DOHH2 (cell line): ENCODE results near the gene HTRA1.

Source experiments
- H3F3A ChIP-seq: fragments of 200-600 bp; sonication (generic), shearing (Covaris generic); 2 replicates; pipeline ENCODE4 v1.6.0; 2016; ENCODE audit warnings: antibody characterized with exemption, mild to moderate bottlenecking; ENCODE audit not compliant: control insufficient read depth, insufficient read depth
- H3K27ac ChIP-seq: fragments of 200-600 bp; sonication (generic); 2 replicates; pipeline ENCODE4 v1.5.1; 2014; ENCODE audit warnings: low read depth, mild to moderate bottlenecking, low read length, moderate library complexity
- H3K27me3 ChIP-seq: fragments of 200-600 bp; sonication (generic); 2 replicates; pipeline ENCODE4 v1.6.1; 2014; ENCODE audit warnings: mild to moderate bottlenecking, low read length, mixed read lengths; ENCODE audit not compliant: control insufficient read depth
- H3K36me3 ChIP-seq: fragments of 200-600 bp; sonication (generic); 2 replicates; pipeline ENCODE4 v1.6.1; 2014; ENCODE audit warnings: mild to moderate bottlenecking, low read length, moderate library complexity, mixed read lengths; ENCODE audit not compliant: control insufficient read depth
- H3K4me1 ChIP-seq: fragments of 200-600 bp; sonication (generic); 2 replicates; pipeline ENCODE4 v1.6.1; 2014; ENCODE audit warnings: mild to moderate bottlenecking, low read length, mixed read lengths; ENCODE audit not compliant: control insufficient read depth
- H3K4me2 ChIP-seq: fragments of 200-600 bp; sonication (generic); 2 replicates; pipeline ENCODE4 v1.6.0; 2014; ENCODE audit warnings: mild to moderate bottlenecking, low read length, moderate library complexity
- H3K4me3 ChIP-seq: fragments of 200-600 bp; sonication (generic); 2 replicates; pipeline ENCODE4 v1.5.1; 2014; ENCODE audit warnings: mild to moderate bottlenecking, low read length, mixed read lengths
- H3K79me2 ChIP-seq: fragments of 200-600 bp; sonication (generic); 2 replicates; pipeline ENCODE4 v1.6.1; 2014; ENCODE audit warnings: mild to moderate bottlenecking, low read length, mixed read lengths; ENCODE audit not compliant: control insufficient read depth
- H3K9me2 ChIP-seq: fragments of 200-600 bp; sonication (generic); replicated peaks from 2 replicates; pipeline ENCODE4 v1.6.1; 2014; ENCODE audit warnings: mild to moderate bottlenecking, low read length, mixed read lengths; ENCODE audit not compliant: control insufficient read depth
- H3K9me3 ChIP-seq: fragments of 200-600 bp; sonication (generic); 2 replicates; pipeline ENCODE4 v1.6.1; 2014; ENCODE audit warnings: antibody characterized with exemption, low read length, mixed read lengths; ENCODE audit not compliant: control insufficient read depth, insufficient read depth
- H4K20me1 ChIP-seq: fragments of 200-600 bp; sonication (generic); 2 replicates; pipeline ENCODE4 v1.6.0; 2014; ENCODE audit warnings: low read depth, mild to moderate bottlenecking, antibody characterized with exemption, low read length, moderate library complexity; ENCODE audit not compliant: control insufficient read depth, insufficient read depth
- EZH2phosphoT487 ChIP-seq: fragments of 200-600 bp; sonication (generic); IDR thresholded peaks from 2 replicates; pipeline ENCODE4 v1.6.1; 2017; ENCODE audit warnings: borderline replicate concordance, mild to moderate bottlenecking, antibody characterized with exemption, low read length, moderate library complexity, mixed read lengths
- TF ChIP-seq, protein P1 (sequence below): fragments of 200-600 bp; sonication (generic); IDR thresholded peaks from one replicate; pipeline ENCODE4 v1.5.1; 2014; ENCODE audit warnings: antibody characterized with exemption, mild to moderate bottlenecking, low read depth, low read length; ENCODE audit not compliant: poor library complexity, severe bottlenecking

The HTRA1 gene

DNA sequence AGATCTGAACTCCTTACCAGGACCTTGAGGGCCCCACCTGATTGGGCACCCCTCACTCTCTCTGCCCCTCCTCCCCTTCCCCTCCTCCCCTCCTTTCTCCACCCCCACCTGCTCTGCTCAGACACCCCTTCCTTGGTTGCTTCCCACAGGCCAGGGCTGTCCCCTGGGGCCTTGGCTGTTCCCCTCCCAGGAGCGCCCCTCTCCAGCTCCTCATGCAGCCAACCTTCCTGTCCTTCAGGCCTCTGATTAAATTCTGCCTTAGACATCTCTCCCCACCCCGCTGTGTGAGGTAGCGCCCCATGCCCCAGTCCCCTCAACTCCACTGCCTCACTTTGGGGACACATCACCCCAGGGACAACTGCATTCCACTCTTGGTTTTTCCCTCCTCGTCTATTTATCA, 32.4 kb downstream of the HTRA1 start:
- Histone ChIP-seq H3K9me3 (no peaks in the 10 kb centered on the region), H3K36me3 (no peaks in the 10 kb centered on the region), H3K4me2 (no peak overlapping the region), H3K79me2 (no peaks in the 10 kb centered on the region), H3K4me1 (no peaks in the 10 kb centered on the region), H3K4me3 (no peak overlapping the region), H3F3A (no peaks in the 10 kb centered on the region), H3K27ac (no peak overlapping the region), H3K27me3 (no peaks in the 10 kb centered on the region), H3K9me2 (no peaks in the 10 kb centered on the region), H4K20me1 (no peaks in the 10 kb centered on the region)
- no peak for TF ChIP-seq EZH2phosphoT487
- TF ChIP-seq, protein P1, sequence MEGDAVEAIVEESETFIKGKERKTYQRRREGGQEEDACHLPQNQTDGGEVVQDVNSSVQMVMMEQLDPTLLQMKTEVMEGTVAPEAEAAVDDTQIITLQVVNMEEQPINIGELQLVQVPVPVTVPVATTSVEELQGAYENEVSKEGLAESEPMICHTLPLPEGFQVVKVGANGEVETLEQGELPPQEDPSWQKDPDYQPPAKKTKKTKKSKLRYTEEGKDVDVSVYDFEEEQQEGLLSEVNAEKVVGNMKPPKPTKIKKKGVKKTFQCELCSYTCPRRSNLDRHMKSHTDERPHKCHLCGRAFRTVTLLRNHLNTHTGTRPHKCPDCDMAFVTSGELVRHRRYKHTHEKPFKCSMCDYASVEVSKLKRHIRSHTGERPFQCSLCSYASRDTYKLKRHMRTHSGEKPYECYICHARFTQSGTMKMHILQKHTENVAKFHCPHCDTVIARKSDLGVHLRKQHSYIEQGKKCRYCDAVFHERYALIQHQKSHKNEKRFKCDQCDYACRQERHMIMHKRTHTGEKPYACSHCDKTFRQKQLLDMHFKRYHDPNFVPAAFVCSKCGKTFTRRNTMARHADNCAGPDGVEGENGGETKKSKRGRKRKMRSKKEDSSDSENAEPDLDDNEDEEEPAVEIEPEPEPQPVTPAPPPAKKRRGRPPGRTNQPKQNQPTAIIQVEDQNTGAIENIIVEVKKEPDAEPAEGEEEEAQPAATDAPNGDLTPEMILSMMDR: no peak

DNA sequence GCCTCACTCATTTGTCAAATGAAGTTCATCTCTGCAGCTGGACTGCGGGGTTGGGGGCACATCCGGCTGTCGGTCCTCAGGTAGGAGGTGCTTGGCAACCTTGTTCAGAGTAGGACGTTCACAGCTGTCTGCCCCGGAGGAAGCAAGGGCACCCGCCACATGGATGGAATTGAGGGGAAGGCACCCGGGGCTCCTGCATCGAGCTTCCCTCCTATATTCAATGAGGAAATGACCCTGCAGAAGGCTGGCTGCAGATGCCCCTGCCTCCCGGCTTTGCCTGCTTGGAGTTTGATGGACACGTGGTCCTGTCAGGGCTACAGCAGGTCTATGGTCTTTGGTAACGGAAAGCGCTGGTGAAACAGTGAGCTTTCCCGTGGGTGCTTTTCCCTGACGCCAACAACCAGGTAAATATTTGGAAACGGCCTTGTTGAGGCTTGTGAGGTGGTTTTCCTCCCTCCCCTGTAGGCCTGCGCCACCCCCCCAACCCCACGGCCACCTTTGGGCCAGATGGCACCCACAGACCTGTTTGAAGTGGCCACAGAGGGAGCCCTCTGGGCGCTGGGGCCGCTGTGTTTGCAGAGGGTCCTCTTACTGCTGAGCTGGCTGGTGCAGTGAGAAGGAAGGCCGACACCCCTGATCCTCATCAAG, 32.9 kb downstream of the HTRA1 start:
- no peak overlapping the region for H3K27ac ChIP-seq
- no peak overlapping the region for H3K4me3 ChIP-seq
- no peaks in the 10 kb centered on the region for H4K20me1 ChIP-seq
- no peaks in the 10 kb centered on the region for H3K79me2 ChIP-seq
- H3K4me2 ChIP-seq: no peak overlapping the region
- TF ChIP-seq EZH2phosphoT487: no peak
- TF ChIP-seq, protein P1: no peak
- no peaks in the 10 kb centered on the region for H3K4me1 ChIP-seq
- H3K27me3 ChIP-seq: no peaks in the 10 kb centered on the region
- no peaks in the 10 kb centered on the region for H3F3A ChIP-seq
- H3K36me3 ChIP-seq: no peaks in the 10 kb centered on the region
- H3K9me2 ChIP-seq: no peaks in the 10 kb centered on the region
- H3K9me3 ChIP-seq: no peaks in the 10 kb centered on the region

DNA sequence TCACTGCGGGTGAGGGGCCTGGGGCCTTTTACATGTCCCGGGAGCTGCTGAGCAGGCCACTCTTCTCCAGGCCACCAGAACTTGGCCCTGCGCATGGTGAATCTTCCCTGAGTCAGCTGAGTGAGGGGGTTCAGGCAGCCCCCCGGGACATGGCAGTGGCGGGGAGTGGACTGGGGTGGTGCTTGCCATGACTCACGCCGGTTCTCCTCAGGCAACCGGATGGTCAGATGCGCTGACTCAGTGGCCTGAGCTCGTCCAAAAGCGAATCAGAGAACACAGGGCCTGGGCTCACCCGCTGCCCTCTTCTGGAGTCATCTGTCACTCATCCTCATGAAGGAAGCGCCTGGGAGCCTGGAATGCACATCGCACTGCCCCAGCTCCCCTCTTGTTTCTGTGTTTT, 33.5 kb downstream of the HTRA1 start:
- Histone ChIP-seq H3K27me3 (no peaks in the 10 kb centered on the region), H3F3A (no peaks in the 10 kb centered on the region), H3K9me3 (no peaks in the 10 kb centered on the region), H3K9me2 (no peaks in the 10 kb centered on the region), H3K4me1 (no peaks in the 10 kb centered on the region), H4K20me1 (no peaks in the 10 kb centered on the region), H3K79me2 (no peaks in the 10 kb centered on the region), H3K36me3 (no peaks in the 10 kb centered on the region), H3K4me2 (no peak overlapping the region), H3K4me3 (no peak overlapping the region), H3K27ac (no peak overlapping the region)
- TF ChIP-seq EZH2phosphoT487: no peak
- TF ChIP-seq, protein P1: no peak
